PC-3 (cell line): Measurements from ENCODE around the gene PAX5.

Experiments
- EZH2 ChIP-seq: fragments of 300-600 bp; sonication (generic); IDR thresholded peaks from one replicate; pipeline ENCODE4 v1.6.1; 2017; ENCODE audit warnings: antibody characterized with exemption, mild to moderate bottlenecking, low read length; ENCODE audit not compliant: unreplicated experiment
- TF ChIP-seq, protein P1 (sequence below): fragments of 300-600 bp; sonication (generic); conservative IDR thresholded peaks from 2 replicates; pipeline ENCODE4 v1.5.1; 2017; ENCODE audit warnings: antibody characterized with exemption, low read depth, mild to moderate bottlenecking, low read length

DNA sequence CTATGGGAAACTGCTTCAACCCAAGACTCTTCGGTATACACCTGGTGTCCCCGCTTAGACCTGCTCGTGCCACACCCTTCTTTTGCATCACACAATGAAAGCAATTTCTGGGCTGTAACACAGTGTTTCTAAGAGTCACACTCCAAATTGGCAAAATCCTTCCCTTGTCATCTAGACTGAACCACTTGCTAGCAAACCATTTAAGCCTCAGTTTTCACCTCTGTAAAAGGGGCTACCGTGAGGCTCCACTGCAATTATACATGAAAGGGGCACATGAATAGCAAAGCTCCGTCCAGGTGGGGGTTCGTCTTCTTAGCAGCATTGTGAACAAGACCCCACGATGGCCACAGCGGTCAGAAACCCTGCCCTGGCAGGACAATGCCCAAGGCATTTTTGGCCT is 166.8 kb downstream of the PAX5 start:
- TF ChIP-seq, protein P1, sequence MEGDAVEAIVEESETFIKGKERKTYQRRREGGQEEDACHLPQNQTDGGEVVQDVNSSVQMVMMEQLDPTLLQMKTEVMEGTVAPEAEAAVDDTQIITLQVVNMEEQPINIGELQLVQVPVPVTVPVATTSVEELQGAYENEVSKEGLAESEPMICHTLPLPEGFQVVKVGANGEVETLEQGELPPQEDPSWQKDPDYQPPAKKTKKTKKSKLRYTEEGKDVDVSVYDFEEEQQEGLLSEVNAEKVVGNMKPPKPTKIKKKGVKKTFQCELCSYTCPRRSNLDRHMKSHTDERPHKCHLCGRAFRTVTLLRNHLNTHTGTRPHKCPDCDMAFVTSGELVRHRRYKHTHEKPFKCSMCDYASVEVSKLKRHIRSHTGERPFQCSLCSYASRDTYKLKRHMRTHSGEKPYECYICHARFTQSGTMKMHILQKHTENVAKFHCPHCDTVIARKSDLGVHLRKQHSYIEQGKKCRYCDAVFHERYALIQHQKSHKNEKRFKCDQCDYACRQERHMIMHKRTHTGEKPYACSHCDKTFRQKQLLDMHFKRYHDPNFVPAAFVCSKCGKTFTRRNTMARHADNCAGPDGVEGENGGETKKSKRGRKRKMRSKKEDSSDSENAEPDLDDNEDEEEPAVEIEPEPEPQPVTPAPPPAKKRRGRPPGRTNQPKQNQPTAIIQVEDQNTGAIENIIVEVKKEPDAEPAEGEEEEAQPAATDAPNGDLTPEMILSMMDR, result no peak
- no peak for TF ChIP-seq EZH2
